Cerebellar nuclear complex (tissue), 1 donor: ENCODE results near the gene ZSWIM5.

Experiments used
- DNase-seq, 2 experiments: peaks; one replicate each; lab custom pipeline; 2025; lab: John Stamatoyannopoulos, UW

ZSWIM5 gene

DNA sequence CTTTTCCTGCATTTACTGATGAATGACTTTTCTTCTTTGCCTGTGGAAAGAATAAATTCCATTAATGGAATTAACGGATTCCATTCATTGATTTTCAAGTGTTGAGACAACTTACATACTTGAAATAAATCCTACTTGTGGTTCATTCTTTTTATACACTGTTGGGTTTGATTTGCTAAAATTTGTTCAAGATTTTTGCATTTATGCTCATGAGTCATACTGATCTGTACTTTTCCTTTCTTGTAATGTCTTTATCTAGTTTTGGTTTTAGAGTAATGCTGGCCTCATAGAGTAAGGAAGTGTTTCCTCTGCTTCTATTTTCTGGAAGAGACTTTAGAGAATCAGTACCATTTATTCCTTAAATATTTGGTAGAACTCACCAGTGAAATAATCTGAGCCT, 180.0 kb downstream of the ZSWIM5 start:
- DNase-seq, result no peak

DNA sequence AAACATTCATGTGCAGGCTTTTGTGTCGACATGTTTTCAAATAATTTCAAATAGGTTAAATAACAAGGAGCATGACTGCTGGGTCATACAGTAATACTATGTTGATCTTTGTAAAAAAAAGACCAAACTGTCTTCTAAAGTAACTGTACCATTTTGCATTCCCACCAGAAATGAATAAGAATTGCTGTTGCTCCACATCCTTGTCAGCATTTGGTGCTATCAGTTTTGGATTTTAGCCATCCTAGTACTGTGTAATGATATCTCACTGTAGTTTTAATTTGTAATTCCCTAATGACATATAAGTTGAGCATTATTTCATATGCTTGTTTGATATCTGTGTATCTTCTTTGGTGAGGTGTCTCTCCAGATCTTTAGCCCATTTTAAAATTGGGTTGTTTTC, 182.7 kb downstream of the ZSWIM5 start:
- no peak for DNase-seq

GRCh38 chr1:45018599-45019230, 187.7 kb downstream of the ZSWIM5 start:
- DNase-seq, result peak; percentile 18 to 84

- no peak for DNase-seq
Measured at GRCh38 chr1:45016767-45017166, 189.6 kb downstream of the ZSWIM5 start.

- no peak for DNase-seq
Measured at GRCh38 chr1:45016090-45016697, 190.2 kb downstream of the ZSWIM5 start.

GRCh38 chr1:45015683-45016082, 190.7 kb downstream of the ZSWIM5 start:
- DNase-seq, result no peak

GRCh38 chr1:45014321-45015028, 191.9 kb downstream of the ZSWIM5 start:
- peak; percentile 48 to 83 for DNase-seq

GRCh38 chr1:45013551-45014209, 192.7 kb downstream of the ZSWIM5 start:
- no peak for DNase-seq

- DNase-seq, result no peak
Measured at GRCh38 chr1:45012639-45013278, 193.6 kb downstream of the ZSWIM5 start.

GRCh38 chr1:45011837-45012638, 194.4 kb downstream of the ZSWIM5 start, which contains the start of gene UROD:
Gene UROD, plus strand, starts transcription at chr1:45012254. Its CDS starts 12 bp downstream, at chr1:45012266.
- DNase-seq, result peak; percentile 41 to 83

DNA sequence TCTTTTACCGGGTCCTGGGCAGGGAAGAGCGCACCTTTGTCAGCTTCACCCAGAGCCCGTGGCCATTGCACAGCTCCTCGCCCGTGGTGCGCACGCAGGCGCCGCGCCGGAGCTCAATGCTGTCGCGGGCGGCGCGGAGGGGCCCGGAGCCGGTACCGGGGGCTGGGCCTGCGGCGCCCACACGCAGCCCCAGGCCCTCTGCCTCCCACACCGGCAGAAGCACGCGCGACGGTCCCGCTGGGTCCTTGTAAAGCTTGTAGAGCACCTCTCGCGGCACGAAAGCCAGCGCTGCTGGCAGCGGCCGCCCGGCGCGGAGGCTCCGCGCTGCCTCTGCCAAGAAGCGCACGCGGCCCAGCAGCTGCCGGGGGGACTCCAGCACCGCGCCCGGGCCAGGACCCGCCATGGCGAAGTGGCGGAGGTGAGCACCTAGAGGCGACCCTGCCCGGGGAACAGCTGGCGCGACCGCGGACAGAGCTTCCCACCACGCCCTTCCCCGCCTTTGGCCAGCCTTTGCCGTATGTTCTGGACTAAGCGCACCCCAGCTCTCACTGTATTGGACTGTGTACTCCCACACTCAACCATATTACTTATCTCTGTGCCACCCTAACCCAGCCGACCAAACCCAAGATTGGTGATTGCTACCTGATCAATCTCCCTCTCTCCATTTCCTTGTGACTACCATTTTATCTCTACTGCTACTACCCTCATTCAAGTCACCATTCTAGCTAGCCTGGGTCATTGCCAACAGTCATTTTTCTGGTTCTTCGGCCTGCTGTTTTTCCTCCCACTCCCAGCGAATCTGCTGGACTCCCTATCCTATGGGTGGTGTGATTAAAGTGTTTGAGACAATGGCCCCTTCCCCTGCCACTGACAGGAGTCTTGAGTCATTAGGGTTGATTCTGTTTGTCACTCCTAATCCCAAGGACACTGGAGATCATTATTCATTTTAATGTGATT, 195.3 kb downstream of the ZSWIM5 start, which contains the start of gene HECTD3:
Gene HECTD3 (minus strand): TSS at position 470 of the 957 bp plus-strand sequence. CDS start 67 bp downstream, at position 403.
- DNase-seq, result peak in 1 of 2 experiments; percentile 46

GRCh38 chr1:45009956-45010854, 196.2 kb downstream of the ZSWIM5 start:
- no peak for DNase-seq

DNA sequence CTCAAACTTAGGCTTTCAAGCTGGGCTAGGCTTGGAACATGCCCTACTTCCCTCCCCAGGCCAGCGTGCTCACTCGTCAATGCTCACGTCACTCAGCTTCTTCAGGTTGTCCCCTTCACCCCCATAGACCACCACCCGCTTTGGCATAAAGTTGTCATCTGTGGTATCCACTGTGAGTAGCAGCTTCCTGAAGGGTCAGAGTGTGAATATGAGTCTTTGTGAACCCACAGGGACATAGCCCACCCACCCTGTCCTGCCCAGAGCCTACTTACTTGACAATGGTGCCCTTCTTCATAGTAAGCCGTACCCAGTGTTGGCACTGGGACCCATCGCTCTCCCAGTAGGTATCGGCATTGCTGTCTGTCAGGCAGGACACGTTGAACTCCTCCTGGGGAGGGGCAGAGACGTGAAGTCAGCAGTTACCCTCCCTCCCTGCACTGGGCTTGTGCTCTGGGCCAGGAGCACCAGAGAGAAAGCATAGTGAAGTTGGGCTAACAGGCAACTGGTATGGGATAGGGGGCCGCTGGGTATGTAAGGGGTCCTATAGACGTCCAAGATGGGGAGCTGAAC, 197.0 kb downstream of the ZSWIM5 start:
- no peak for DNase-seq

DNA sequence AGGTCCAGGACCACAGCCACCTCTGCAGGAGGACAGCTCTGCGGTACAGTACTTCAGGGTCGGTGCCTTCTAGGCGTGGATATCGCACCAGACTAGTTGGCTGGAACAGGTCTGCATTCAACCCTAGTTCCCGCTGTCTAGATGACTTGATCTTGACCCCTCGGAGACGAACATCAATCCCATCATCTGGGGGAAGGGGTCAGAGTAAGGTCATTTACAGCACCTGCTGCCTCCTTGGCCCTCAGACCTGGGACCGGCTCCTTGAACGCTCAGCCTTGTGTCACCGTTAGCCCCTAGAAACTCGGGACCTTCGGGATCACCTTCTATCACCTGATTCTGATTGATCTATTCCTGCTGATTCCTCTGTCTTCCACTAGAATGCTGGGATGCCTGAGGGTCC, 197.9 kb downstream of the ZSWIM5 start:
- no peak for DNase-seq

GRCh38 chr1:45008076-45008475, 198.3 kb downstream of the ZSWIM5 start:
- no peak for DNase-seq

GRCh38 chr1:45007311-45007710, 199.1 kb downstream of the ZSWIM5 start:
- no peak for DNase-seq

GRCh38 chr1:45005761-45006160, 200.6 kb downstream of the ZSWIM5 start:
- DNase-seq, result no peak

- no peak for DNase-seq
Measured at GRCh38 chr1:45004281-45004920, 202.0 kb downstream of the ZSWIM5 start.
